NCI-H2196 (cell line): ENCODE data around the gene ASTN1.

ENCODE experiments used
- DNase-seq: peaks from one replicate; lab custom pipeline; 2025; ENCODE audit not compliant: unreplicated experiment; lab: John Stamatoyannopoulos, UW

Gene ASTN1

GRCh38 chr1:177165069-177165439 is 542 bp upstream of the ASTN1 start:
- no peak for DNase-seq

DNA sequence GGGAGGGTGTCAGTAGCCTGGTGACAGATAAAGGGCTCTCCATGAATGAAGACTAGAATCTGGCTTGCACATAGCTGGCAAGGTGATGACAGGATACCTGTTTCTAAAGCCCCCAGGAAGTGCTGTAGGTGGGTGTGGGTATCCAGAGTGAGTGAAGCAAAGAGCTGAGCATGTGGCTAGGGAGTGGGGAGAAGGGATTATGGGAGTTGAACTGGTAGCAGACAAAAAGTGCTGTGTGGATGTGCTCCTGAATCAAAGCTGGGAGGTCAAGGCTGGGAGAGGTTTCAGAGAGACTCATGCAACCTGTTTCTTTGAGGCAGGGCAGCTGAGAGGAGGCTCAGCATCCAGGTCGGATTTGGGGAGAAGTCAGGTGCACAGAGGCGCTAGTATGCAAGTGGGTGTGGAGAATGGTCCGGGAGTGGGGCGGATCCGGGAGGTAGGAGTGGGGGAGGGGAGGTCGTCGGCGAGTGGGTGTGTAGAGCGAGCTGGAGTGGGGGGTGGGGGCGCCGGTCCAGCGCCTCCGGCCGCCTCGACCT is 600 bp downstream of the ASTN1 start:
- no peak for DNase-seq

GRCh38 chr1:177162243-177162642 is 2.3 kb downstream of the ASTN1 start:
- DNase-seq, result no peak

- no peak for DNase-seq
These were observed 18.0 kb downstream of the ASTN1 start for GRCh38 chr1:177146499-177146898.

DNA sequence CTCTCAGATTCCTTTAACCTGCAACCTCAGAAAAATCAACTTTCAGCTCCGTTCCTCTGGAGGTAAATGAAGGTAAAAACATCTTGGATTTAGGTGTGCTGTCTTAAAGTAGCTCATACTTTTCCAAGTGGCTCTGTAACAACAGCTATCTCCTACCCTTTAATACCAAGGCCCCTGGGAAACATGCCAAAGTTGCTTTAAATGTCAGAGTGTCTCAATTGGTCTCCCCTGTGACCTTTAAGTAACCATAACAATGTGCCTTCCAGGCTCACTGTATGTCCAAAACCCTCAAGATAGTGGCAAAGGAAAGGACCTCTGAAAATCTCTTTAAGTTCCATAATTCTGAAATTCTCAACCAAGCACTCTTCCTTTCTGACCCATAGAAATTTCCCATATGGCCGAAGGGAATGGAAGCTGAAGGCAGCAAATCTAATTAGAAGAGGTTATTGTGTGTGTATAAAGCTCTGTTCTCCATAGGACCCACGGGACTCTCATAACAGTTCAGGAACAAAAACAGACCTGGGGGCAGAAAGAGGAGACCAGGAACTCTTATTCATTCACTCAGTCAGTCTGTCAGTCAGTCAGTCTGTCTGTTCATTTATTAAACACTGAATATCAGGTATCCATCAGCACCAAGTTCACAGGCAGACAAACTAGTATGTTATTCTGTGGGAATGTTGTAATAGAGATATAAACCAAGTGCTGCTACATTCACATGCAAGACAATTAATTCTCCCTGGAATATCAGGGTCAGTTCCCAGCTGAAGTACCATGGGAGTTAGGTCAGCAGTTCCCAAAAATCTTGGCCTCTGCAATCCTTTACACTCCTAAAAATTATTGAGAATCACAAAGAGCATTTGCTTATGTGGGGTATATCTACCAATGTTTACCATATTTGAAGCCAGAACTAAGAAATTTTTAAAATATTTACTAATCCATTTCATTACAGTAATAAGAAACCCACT is 19.1 kb downstream of the ASTN1 start:
- no peak for DNase-seq

GRCh38 chr1:177142791-177143271 is 21.7 kb downstream of the ASTN1 start:
- no peak for DNase-seq

DNA sequence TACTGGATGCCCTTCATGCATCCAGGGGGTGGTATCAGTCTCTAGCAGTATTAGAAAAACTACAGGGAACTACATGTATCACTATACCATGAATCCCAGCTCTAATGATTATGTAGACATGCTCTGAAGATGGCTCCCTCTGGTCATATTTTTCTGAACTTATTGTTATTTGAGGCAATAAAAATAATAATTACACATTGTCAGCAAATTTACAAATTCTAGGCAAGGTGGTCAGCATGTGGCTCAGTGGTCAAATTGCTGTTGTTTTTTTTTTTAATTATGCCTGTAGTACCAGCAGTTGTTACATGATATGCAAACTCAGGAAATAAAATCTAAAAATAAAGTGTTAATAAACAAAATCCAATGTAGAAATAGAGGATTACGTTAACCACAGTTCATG is 22.5 kb downstream of the ASTN1 start:
- no peak for DNase-seq

GRCh38 chr1:177138347-177138746 is 26.2 kb downstream of the ASTN1 start:
- no peak for DNase-seq

- DNase-seq, result no peak
These were observed 26.7 kb downstream of the ASTN1 start for GRCh38 chr1:177137814-177138213.

DNA sequence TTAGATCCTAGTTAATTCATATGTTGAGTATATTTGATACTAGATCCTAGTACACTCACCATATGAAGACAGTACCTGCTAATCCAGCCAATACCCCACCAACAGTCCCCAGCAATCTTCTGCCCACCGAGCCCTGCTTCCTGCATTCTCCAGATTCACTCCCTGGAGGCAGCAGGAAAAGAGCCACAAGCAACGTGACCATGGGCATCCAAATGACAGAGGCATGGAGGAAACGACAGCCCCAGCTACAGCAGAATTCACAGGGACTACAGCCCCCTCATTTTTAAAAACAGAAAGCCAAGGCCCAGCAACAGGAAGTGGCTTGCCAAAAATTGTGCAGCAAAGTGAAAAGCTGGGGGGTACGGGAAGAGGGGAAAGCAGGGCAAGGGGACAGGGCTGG is 29.3 kb downstream of the ASTN1 start:
- DNase-seq, result no peak

DNA sequence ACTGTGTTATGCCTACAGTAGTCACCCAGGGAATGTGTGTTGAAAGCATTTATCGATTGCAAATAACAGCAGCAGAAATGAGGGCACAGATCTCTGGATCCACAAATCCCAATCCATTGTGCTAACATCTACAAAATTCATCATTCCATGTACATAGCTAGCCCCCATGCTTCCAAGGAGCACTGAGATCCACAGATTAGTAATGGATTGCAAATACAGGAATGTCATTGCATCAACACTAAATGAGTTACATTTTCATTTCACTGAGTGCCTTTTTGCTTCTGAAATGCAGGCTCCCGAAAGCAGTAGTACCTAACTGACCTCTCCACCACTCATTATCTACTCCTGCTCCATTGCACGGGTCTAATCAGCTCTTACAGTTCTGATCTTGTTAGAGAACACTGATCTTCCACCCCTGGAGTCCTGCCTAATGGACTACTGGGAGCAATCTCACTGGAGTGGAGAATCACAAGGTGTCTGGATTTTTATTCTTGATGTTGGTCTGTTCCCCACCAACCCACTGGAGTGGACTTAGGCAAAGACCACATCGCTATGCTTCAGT is 30.5 kb downstream of the ASTN1 start:
- no peak for DNase-seq

DNA sequence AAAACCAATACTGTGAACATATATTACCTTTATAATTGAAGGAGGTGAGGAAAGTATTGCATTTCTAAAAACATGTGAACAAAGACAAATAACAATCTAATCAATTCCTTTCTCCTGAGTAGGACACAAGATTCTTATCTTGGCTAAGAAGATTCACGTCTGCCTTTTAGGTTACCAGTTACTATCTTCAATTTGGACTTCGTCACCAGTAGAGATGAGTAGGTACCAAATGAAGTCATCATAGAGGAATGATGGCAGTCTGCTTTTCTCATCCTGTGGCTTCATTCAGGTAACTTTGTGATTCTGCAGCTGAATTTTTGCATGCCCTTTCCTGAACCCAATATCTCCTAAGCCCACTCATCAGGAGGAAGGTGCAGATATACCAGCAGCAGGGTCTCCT is 32.4 kb downstream of the ASTN1 start:
- DNase-seq, result no peak

GRCh38 chr1:177131723-177132122 is 32.8 kb downstream of the ASTN1 start:
- DNase-seq, result no peak

DNA sequence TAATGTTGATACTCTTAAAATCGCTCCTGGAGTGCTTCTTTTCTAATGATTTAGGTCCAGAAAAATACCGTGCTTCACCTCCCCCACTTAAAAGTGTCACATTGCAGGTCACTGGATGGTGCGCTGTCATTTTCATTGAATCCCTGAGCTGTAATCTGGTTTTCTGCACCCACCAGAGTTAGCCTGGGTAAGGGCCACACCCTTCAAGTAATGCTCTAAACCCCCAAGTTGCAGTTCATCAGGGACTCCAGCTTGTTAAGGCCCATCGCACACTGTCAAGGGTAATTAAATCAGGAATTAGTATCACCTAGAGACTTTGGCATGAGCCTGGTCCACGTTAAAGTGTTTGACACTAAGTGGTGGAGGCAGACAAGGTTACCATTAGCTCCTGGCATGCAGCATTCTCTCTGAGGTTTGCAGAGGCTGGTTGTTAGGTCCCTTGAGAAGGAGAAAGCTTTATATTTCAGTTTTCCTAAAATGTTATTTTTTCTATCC is 34.0 kb downstream of the ASTN1 start:
- no peak for DNase-seq

DNA sequence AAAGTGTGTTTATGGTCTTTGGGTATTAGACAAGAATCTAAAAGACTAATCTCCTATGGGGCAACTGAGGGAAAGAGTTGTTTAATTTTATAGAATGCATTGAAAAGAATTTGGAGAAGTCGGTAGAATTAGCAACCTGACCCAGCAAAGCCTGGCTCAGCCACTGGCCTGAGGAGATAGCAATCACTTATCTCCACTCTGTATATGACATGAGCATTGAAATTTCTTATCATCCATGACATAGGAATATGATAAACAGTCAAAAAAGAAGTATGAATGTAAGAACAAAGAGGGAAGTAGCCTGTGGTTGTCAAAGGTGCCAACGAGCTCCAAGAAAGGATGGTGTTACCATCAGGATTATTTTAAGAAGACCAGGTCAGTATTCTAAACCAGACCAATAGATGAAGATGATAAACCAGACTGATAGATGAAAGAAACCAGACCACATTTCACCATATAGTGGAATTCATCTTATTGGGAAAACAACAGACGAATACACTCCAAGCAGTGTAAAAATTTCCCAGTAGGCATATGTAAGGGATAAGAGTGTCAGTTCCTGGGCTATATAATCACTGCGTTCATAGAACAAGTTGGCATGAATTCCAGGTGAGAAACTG is 35.7 kb downstream of the ASTN1 start:
- no peak for DNase-seq

GRCh38 chr1:177126267-177126666 is 38.2 kb downstream of the ASTN1 start:
- no peak for DNase-seq

GRCh38 chr1:177124577-177125278 is 39.8 kb downstream of the ASTN1 start:
- no peak for DNase-seq

DNA sequence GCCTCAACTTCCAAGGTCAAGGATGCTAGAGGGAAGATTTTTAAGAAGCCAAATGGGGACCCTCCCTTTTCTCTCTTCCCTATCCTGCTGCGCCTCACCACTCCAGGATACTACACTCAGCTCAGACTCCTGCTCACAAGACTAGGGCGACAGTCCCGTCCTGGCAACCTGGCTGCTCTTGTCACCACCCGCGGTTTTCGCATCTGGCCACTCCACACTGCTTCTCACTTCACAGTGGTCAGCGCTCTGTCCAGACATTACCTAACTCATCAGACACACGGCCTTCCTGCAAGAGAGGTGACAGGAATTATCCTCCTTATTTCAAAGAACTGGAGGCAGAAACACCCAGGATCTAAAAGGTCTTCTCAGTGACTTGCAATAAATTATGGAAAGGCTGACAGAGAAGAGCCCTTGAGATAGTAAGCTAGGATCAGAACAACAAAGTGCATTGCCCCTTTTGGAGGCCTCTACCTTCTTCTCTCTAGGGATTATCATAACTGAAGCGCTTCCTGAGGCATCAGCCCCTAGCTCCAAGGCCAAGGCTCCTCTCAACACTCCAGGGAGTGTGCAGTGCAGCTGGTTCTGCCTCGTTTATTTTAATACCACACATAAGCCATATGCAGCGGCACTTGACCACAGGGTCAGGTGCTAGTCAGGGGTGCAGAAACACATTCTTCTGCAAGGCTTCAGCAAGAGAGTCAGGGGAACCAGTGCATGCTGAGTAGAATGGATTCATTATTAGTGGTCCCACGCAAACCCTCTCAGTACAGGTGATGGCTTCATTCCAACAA is 41.9 kb downstream of the ASTN1 start:
- no peak for DNase-seq

DNA sequence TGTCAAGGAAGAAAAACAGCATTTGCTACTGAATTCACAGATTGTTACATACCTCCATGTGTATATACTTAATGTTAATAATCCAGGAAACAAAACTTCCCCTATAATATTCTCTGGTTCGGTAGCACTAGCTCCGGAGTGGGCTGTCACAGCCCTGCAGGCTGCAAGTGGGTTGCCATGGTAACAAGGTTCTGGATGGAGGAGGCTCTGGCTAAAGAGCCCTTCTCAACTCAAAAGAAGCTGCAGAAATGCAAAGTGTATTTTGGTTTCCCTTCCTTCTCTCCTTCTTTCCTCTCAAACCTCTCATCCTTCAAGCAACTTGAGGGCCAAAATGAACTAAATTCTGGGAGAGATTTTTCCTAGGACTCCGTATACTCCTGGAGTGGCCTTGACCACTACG is 45.2 kb downstream of the ASTN1 start:
- DNase-seq, result no peak

GRCh38 chr1:177118901-177119300 is 45.6 kb downstream of the ASTN1 start:
- no peak for DNase-seq
